ENCODE data around the gene UBE2D2. TPM values are rescaled to one million over a fixed set of nuclear protein-coding genes. Genes with fewer than 3 reads are reported as not detected.

Gene UBE2D2
- total and polyA plus RNA-seq, 2 experiments from 2014 or later, result 120 to 172 TPM

- no peak for TF ChIP-seq ZNF462 (CRISPR knock-in tag; IDR thresholded peaks at IDR 0.05)
- no peak for TF ChIP-seq EZH2 (IDR thresholded peaks at IDR 0.05; ENCODE audit: low read depth, unreplicated experiment)
- no peak for TF ChIP-seq ZNF114 (CRISPR knock-in tag; IDR thresholded peaks at IDR 0.05)
- TF ChIP-seq CTCF (conservative IDR thresholded peaks at IDR 0.05; ENCODE audit: low read depth in 2 of 2), result no peak
- TF ChIP-seq JUNB (IDR thresholded peaks at IDR 0.05; ENCODE audit: unreplicated experiment), result no peak
- TF ChIP-seq NANOG (IDR thresholded peaks at IDR 0.05; ENCODE audit: borderline replicate concordance), result no peak
- no peak for TF ChIP-seq REST (IDR thresholded peaks at IDR 0.05; ENCODE audit: unreplicated experiment)
Observed at GRCh38 chr5:139638736-139639618, 77.8 kb downstream of the UBE2D2 start (continued).
